SU-DHL-6 (cell line): ENCODE data around the gene ERFL.

Experiments
- H2AFZ ChIP-seq: fragments of 200-600 bp; sonication (generic); 2 replicates; pipeline ENCODE4 v1.6.1; 2014; ENCODE audit warnings: low read depth, mild to moderate bottlenecking, moderate library complexity, mixed read lengths, antibody characterized with exemption, low read length; ENCODE audit not compliant: severe bottlenecking
- H3F3A ChIP-seq: fragments of 200-600 bp; shearing (Covaris generic); 2 replicates; pipeline ENCODE4 v1.6.0; 2016; ENCODE audit warnings: antibody characterized with exemption, mild to moderate bottlenecking; ENCODE audit not compliant: insufficient read depth
- H3K27ac ChIP-seq: fragments of 200-600 bp; sonication (generic); 2 replicates; pipeline ENCODE4 v1.5.1; 2016; ENCODE audit warnings: low read depth, mild to moderate bottlenecking, low read length, moderate library complexity, mixed read lengths
- H3K27me3 ChIP-seq: fragments of 200-600 bp; sonication (generic), shearing (Covaris generic); 2 replicates; pipeline ENCODE4 v1.6.0; 2014; ENCODE audit warnings: mild to moderate bottlenecking, low read length
- H3K36me3 ChIP-seq: fragments of 200-600 bp; sonication (generic); 2 replicates; pipeline ENCODE4 v1.6.1; 2014; ENCODE audit warnings: mild to moderate bottlenecking, low read length, mixed read lengths
- H3K4me2 ChIP-seq: fragments of 300-600, 200-600 bp; shearing (Covaris generic), sonication (generic); 2 replicates; pipeline ENCODE4 v1.6.0; 2014; ENCODE audit warnings: low read length, low read depth, mild to moderate bottlenecking; ENCODE audit not compliant: poor library complexity, severe bottlenecking
- H3K4me3 ChIP-seq: fragments of 200-600 bp; sonication (generic); 2 replicates; pipeline ENCODE4 v1.5.1; 2014; ENCODE audit warnings: antibody characterized with exemption, low read length, mild to moderate bottlenecking, mixed read lengths; ENCODE audit not compliant: insufficient read depth, poor library complexity, severe bottlenecking
- H3K79me2 ChIP-seq: fragments of 200-600 bp; sonication (generic); 2 replicates; pipeline ENCODE4 v1.6.1; 2014; ENCODE audit warnings: mild to moderate bottlenecking, low read length, moderate library complexity; ENCODE audit not compliant: insufficient read depth
- H3K9ac ChIP-seq: fragments of 200-600 bp; sonication (generic); 2 replicates; pipeline ENCODE4 v1.7.0; 2014; ENCODE audit warnings: mild to moderate bottlenecking, low read length
- H3K9me2 ChIP-seq: fragments of 200-600 bp; sonication (generic); replicated peaks from 2 replicates; pipeline ENCODE4 v1.6.1; 2014; ENCODE audit warnings: low read length; ENCODE audit not compliant: insufficient read depth
- H3K9me3 ChIP-seq: fragments of 200-600 bp; sonication (generic); 2 replicates; pipeline ENCODE4 v1.6.1; 2014; ENCODE audit warnings: low read length, mixed read lengths; ENCODE audit not compliant: insufficient read depth
- H4K20me1 ChIP-seq: fragments of 200-600 bp; sonication (generic); 2 replicates; pipeline ENCODE4 v1.6.1; 2014; ENCODE audit warnings: low read depth, mild to moderate bottlenecking, antibody characterized with exemption, low read length, moderate library complexity, mixed read lengths
- EZH2phosphoT487 ChIP-seq: fragments of 200-600 bp; sonication (generic), shearing (Covaris generic); conservative IDR thresholded peaks from 2 replicates; pipeline ENCODE4 v1.6.1; 2018; ENCODE audit warnings: mild to moderate bottlenecking, antibody characterized with exemption, low read length, moderate library complexity, mixed read lengths
- TF ChIP-seq, protein P1 (sequence below): fragments of 200-600 bp; sonication (generic); IDR thresholded peaks from one replicate; pipeline ENCODE4 v1.5.1; 2017; ENCODE audit warnings: antibody characterized with exemption, mild to moderate bottlenecking, low read length, moderate library complexity; ENCODE audit not compliant: insufficient read depth, poor library complexity, severe bottlenecking

The ERFL gene

DNA sequence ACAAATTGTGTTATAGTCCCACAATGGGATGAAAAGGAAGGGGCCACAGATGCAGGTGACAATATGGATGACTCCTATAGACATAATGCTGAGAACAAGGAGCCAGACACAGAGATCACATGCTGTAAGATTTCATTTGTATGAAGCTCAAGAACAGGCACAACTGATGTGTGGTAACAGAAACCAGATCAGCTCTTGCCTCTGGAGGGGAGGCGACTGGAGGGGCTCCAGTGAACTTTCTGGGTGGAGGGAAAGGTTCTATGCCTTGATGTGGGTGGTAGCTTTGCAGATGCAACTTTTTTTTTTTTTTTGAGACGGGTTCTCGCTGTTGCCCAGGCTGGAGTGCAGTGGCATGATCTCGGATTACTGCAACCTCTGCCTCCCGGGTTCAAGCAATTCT lies 36.9 kb upstream of the ERFL start:
- Histone ChIP-seq H3K4me2 (no peak overlapping the region), H3K9me3 (no peaks in the 10 kb centered on the region), H3K27me3 (no peaks in the 10 kb centered on the region), H3F3A (no peaks in the 10 kb centered on the region), H4K20me1 (no peaks in the 10 kb centered on the region), H3K9me2 (no peaks in the 10 kb centered on the region), H3K27ac (no peak overlapping the region), H3K9ac (no peak overlapping the region), H3K4me3 (no peak overlapping the region), H3K36me3 (no peaks in the 10 kb centered on the region), H2AFZ (no peak overlapping the region), H3K79me2 (no peaks in the 10 kb centered on the region)
- TF ChIP-seq, protein P1, sequence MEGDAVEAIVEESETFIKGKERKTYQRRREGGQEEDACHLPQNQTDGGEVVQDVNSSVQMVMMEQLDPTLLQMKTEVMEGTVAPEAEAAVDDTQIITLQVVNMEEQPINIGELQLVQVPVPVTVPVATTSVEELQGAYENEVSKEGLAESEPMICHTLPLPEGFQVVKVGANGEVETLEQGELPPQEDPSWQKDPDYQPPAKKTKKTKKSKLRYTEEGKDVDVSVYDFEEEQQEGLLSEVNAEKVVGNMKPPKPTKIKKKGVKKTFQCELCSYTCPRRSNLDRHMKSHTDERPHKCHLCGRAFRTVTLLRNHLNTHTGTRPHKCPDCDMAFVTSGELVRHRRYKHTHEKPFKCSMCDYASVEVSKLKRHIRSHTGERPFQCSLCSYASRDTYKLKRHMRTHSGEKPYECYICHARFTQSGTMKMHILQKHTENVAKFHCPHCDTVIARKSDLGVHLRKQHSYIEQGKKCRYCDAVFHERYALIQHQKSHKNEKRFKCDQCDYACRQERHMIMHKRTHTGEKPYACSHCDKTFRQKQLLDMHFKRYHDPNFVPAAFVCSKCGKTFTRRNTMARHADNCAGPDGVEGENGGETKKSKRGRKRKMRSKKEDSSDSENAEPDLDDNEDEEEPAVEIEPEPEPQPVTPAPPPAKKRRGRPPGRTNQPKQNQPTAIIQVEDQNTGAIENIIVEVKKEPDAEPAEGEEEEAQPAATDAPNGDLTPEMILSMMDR: no peak
- no peak for TF ChIP-seq EZH2phosphoT487

DNA sequence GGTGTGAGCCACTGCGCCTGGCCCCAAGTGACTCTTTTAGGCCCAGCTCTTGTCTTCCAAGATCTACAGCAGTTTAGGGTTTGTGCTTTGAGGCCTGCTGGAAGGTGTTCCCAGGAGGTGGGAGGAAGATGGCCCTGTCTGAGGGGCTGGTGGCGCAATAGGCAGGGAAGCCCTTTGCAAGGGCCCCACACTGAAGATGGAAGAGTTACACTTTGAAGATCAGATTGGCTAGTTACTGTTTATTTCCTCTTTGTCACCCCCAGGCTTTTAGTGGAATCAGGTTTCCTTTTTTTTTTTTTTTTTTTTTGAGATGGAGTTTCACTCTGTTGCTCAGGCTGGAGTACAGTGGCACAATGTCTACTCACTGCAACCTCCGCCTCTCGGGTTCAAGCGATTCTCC lies 32.7 kb upstream of the ERFL start:
- Histone ChIP-seq H3K9me2 (no peaks in the 10 kb centered on the region), H3K9ac (no peak overlapping the region)
- no peak for TF ChIP-seq EZH2phosphoT487
- TF ChIP-seq, protein P1: no peak

DNA sequence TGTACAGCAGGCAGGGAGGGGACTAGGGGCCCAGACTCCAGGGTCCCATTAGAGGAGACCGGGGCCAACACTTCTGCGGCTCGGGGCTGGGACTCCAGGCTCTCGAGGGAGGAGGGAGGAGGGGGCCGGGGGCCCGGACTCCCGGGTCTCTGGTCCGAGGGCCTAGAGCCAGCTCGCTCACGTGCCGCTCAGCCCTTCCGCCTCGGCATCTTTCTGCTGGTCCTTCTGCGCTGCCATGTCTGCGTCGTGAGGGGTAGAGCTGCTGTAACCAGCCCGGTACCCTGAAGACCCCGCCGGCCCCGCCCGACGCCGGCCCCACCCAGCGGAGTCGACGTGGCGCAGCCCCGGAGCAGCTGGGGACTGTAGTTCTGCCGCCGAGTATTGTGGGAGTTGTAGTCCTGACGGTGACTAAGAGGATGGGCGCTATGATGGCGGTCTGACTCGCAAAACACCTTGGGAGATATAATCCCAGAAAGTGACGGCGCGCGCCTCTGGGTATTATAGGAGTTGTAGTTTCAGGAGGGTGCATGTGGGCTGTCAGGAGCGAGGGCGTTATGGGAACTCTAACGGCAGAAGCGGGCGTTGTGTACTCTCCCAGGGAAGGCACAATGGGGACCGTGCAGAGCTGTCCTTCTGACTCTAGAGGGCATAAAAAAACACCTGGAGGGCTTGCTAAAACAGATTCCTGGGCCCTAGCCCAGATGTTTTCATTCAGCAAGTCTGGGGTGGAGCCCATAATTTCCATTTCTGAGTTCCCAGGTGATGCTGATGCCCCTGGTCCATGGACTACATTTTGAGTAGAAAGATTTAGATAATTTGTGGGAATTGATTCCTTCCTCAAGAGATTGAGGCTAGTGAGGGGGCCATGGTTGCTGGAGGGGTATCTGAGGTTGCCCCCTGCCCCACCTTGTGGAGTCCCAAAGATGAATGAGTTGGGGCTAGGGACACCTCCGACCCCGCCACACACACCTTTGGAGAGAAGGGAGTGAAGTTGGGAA lies 31.1 kb upstream of the ERFL start, which contains the start of gene RABAC1:
TSS of gene RABAC1 (minus strand) at position 266 of the 998 bp plus-strand sequence. CDS start at position 237, 29 bp downstream.
- no peaks in the 10 kb centered on the region for H3K9me3 ChIP-seq
- TF ChIP-seq, protein P1: peak; percentile 67
- no peak for TF ChIP-seq EZH2phosphoT487
- H2AFZ ChIP-seq: peak within 1 kb of the TSS; percentile 84
- H3K9me2 ChIP-seq: no peaks in the 10 kb centered on the region
- no peaks in the 10 kb centered on the region for H3K27me3 ChIP-seq
- H3K36me3 ChIP-seq: no peaks in the 10 kb centered on the region
- peak within 1 kb of the TSS; percentile 99 for H3K4me3 ChIP-seq
- peak within 1 kb of the TSS; percentile 72 for H3K27ac ChIP-seq
- no peaks in the 10 kb centered on the region for H4K20me1 ChIP-seq
- no peaks in the 10 kb centered on the region; the same call in 1 of the 2 replicates for H3K79me2 ChIP-seq
- peak within 1 kb of the TSS; percentile 97 for H3K9ac ChIP-seq
- peaks cover 17% of the 10 kb centered on the region for H3F3A ChIP-seq
- H3K4me2 ChIP-seq: peak within 1 kb of the TSS; percentile 85

More for the DNA sequence above, 32.7 kb upstream of the ERFL start:
- H3K79me2 ChIP-seq: no peaks in the 10 kb centered on the region; the same call in 1 of the 2 replicates
- H3K4me3 ChIP-seq: no peak overlapping the region
- H2AFZ ChIP-seq: no peak overlapping the region
- H3K4me2 ChIP-seq: no peak overlapping the region
- no peaks in the 10 kb centered on the region for H4K20me1 ChIP-seq
- no peaks in the 10 kb centered on the region for H3K9me3 ChIP-seq
- no peaks in the 10 kb centered on the region for H3K36me3 ChIP-seq
- peaks cover 4% of the 10 kb centered on the region; the same call in 1 of the 2 replicates for H3F3A ChIP-seq
- no peaks in the 10 kb centered on the region for H3K27me3 ChIP-seq
- H3K27ac ChIP-seq: no peak overlapping the region
